Lung (tissue), 12 donors: ENCODE results near the gene GPR137. TPM values are rescaled to one million over a fixed set of nuclear protein-coding genes. Genes with fewer than 3 reads are reported as not detected.

ENCODE experiments used
- ATAC-seq: fragments of 200-7000 bp; cut with Tn5 transposase; one replicate; pipeline ENCODE4 v1.9.1; 2020; ENCODE audit warnings: moderate number of reproducible peaks; ENCODE audit not compliant: insufficient read depth, low FRiP score
- DNase-seq, 3 donors: peaks; one replicate each; pipeline ENCODE4 v3.0.0-alpha.2; 2013 to 2017
- H3K27ac ChIP-seq, 2 donors: one replicate each; pipeline ENCODE4 v1.5.1; 2013; ENCODE audit warnings: mild to moderate bottlenecking in 2 of 2, moderate library complexity in 2 of 2, control low read depth in 1 of 2, inconsistent platforms in 1 of 2, low read depth in 1 of 2, low read length in 1 of 2
- H3K27me3 ChIP-seq, 3 donors: one replicate each; pipeline ENCODE4 v1.5.1; 2013; ENCODE audit warnings: low read length in 2 of 3; ENCODE audit not compliant: control insufficient read depth in 3 of 3, insufficient read depth in 3 of 3
- H3K36me3 ChIP-seq, 4 donors: one replicate each; pipeline ENCODE4 v1.5.1; 2013; ENCODE audit warnings: low read length in 4 of 4, mild to moderate bottlenecking in 1 of 4, moderate library complexity in 1 of 4; ENCODE audit not compliant: control insufficient read depth in 4 of 4, insufficient read depth in 4 of 4
- H3K4me1 ChIP-seq, 5 donors: one replicate each; pipeline ENCODE4 v1.5.1; 2013; ENCODE audit warnings: low read length in 5 of 5, mild to moderate bottlenecking in 2 of 5, moderate library complexity in 1 of 5; ENCODE audit not compliant: control insufficient read depth in 5 of 5, insufficient read depth in 5 of 5
- H3K4me3 ChIP-seq: one replicate; pipeline ENCODE4 v1.5.1; 2013; ENCODE audit warnings: mild to moderate bottlenecking, control low read depth, moderate library complexity
- H3K9ac ChIP-seq, 2 donors: one replicate each; pipeline ENCODE4 v1.5.1; 2013; ENCODE audit warnings: low read length in 2 of 2, control low read depth in 1 of 2; ENCODE audit not compliant: insufficient read depth in 1 of 2
- H3K9me3 ChIP-seq, 4 donors: one replicate each; pipeline ENCODE4 v1.5.1; 2013; ENCODE audit warnings: low read length in 3 of 4, mild to moderate bottlenecking in 1 of 4, moderate library complexity in 1 of 4; ENCODE audit not compliant: control insufficient read depth in 4 of 4, insufficient read depth in 3 of 4
- WGBS, 2 donors: extraction: QIAGEN DNeasy Blood & Tissue Kit; methylation state at CpG; one replicate each; pipeline ENCODE4 v1.1.7; 2013; 5-methylcytosine and 5-hydroxymethylcytosine counted together
- polyA plus RNA-seq, 2 donors: library from polyadenylated mRNA; stranded (reverse); fragments of 200-250 nt; gene quantifications; one replicate each; pipeline ENCODE4 v1.2.1, GENCODE V29; 2013
- total RNA-seq, 2 donors: library from RNA; depleted of rRNA in 1 of 2; stranded (reverse); fragments of >200 nt in 1 of 2; gene quantifications; one replicate each; pipeline ENCODE4 v1.2.1, GENCODE V29; 2014 to 2021
- TF ChIP-seq, protein P1 (sequence below): IDR thresholded peaks from 2 replicates; pipeline ENCODE4 v1.5.1; 2012; ENCODE audit warnings: mild to moderate bottlenecking; ENCODE audit errors: control extremely low read depth, extremely low read depth
- donor health status: control.
- donor health status: control.
- donor health status: Bipolar disorder and iron deficiency.
- donor health status: healthy.
- donor health status: DM: yes; HTN: yes; CAD: no.

GPR137 gene
- total and polyA plus RNA-seq, 4 donors, result 14.5 to 59.1 (median 27.5) TPM

DNA sequence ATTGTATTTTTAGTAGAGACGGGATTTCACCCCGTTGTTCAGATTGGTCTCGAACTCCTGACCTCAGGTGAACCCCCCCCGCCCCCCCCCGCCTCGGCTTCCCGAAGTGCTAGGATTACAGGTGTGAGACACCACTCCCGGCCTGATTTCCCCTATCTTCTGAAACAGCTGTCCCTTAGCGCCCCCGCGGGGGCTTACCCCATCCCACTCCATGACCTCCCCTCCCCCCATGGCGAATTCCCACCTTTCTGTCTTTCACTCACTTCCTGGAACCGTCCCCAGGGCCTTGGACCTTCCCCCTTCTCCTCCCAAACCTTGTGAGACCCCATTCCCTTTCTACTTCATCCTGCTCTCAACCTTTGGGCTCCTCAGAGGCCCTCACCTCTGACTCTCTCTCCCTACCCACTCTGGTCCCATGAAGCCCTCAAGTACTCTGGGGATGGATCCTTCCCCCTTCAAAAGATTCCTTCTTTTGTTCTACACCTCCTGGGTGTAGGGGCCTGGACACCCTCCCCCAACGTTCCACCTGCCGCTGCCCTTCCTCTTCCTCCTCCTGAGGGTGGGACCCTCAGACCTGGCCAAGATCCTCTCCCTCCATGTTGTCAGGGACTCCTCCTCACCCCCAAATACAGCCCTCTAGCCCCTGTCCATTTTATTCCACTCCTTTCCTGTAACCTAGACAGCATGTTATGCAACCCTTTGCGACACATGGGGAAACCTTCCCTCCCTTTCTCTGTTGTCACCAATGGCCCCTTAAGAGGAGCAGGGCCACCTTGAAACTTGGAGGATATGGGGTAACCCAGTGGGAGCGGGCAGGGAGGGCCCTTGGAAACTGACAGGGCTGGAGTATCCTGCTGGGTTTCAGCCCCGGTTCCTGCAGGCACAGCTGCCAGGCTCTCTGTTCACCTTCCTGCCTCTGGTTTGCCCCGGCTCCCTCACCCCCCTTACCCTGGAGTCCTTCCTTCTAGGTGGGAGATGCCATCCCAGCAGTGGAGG lies 33.4 kb downstream of the GPR137 start:
- H3K9ac ChIP-seq, result peak overlapping the region in 1 of 2 donors; percentile 75
- DNase-seq (no peak), ATAC-seq (no peak)
- peak overlapping the region; percentile 93 to 97 for H3K27ac ChIP-seq
- H3K4me1 ChIP-seq, result peaks cover 0 to 16% (median 3%) of the 10 kb centered on the region in 5 donors
- no peaks in the 10 kb centered on the region for H3K27me3 ChIP-seq
- 11 to 18% methylated on average over 18 of the region's 19 CpGs for WGBS, 2 donors
- peak overlapping the region; percentile 73 for H3K4me3 ChIP-seq
- TF ChIP-seq, protein P1, sequence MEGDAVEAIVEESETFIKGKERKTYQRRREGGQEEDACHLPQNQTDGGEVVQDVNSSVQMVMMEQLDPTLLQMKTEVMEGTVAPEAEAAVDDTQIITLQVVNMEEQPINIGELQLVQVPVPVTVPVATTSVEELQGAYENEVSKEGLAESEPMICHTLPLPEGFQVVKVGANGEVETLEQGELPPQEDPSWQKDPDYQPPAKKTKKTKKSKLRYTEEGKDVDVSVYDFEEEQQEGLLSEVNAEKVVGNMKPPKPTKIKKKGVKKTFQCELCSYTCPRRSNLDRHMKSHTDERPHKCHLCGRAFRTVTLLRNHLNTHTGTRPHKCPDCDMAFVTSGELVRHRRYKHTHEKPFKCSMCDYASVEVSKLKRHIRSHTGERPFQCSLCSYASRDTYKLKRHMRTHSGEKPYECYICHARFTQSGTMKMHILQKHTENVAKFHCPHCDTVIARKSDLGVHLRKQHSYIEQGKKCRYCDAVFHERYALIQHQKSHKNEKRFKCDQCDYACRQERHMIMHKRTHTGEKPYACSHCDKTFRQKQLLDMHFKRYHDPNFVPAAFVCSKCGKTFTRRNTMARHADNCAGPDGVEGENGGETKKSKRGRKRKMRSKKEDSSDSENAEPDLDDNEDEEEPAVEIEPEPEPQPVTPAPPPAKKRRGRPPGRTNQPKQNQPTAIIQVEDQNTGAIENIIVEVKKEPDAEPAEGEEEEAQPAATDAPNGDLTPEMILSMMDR, result no peak
- H3K36me3 ChIP-seq, result peaks cover 0 to 37% (median 5%) of the 10 kb centered on the region in 4 donors
- H3K9me3 ChIP-seq, result no peaks in the 10 kb centered on the region

DNA sequence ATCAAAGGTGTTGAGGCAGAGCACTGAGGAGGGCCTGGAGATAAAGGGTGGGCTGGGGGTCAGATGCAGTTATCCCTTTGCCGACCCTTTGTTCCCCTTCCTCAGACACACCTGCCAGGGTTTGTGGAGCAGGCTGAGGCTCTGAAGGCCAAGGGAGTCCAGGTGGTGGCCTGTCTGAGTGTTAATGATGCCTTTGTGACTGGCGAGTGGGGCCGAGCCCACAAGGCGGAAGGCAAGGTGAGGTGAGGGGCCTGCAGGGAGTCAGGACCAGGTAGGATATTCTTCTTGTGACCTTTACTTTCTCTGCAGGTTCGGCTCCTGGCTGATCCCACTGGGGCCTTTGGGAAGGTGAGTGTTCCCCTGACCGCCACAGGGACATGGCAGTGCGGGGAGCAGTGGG lies 34.9 kb downstream of the GPR137 start:
- Histone ChIP-seq H3K4me3 (no peak overlapping the region), H3K27ac (peak overlapping the region in 1 of 2 donors; percentile 80), H3K9me3 (no peaks in the 10 kb centered on the region), H3K27me3 (no peaks in the 10 kb centered on the region), H3K9ac (no peak overlapping the region), H3K36me3 (peaks cover 0 to 23% (median under 1%) of the 10 kb centered on the region in 4 donors), H3K4me1 (peaks cover 0 to 16% (median 3%) of the 10 kb centered on the region in 5 donors)
- TF ChIP-seq, protein P1, result no peak
- 92 to 96% methylated on average over 7 of the region's 7 CpGs for WGBS, 2 donors
- ATAC-seq (no peak), DNase-seq (no peak)

DNA sequence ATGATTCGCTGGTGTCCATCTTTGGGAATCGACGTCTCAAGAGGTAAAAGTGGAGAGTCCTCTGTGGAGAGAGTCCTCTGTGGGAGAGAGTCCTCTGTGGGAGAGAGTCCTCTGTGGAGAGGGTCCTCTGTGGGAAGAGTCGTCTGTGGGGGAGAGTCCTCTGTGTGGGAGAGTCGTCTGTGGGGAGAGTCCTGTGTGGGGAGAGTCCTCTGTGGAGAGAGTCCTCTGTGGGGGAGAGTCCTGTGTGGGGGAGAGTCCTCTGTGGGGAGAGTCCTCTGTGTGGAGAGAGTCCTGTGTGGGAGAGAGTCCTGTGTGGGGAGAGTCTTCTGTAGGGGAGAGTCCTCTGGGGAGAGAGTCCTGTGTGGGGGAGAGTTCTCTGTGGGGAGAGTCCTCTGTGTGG lies 35.4 kb downstream of the GPR137 start:
- Histone ChIP-seq H3K27ac (peak overlapping the region in 1 of 2 donors; percentile 80), H3K36me3 (peaks cover 0 to 21% (median under 1%) of the 10 kb centered on the region in 4 donors), H3K27me3 (no peaks in the 10 kb centered on the region), H3K4me3 (no peak overlapping the region), H3K4me1 (peaks cover 0 to 16% (median 3%) of the 10 kb centered on the region in 5 donors), H3K9ac (no peak overlapping the region), H3K9me3 (no peaks in the 10 kb centered on the region)
- ATAC-seq (no peak), DNase-seq (no peak)
- TF ChIP-seq, protein P1, result no peak
- WGBS, 2 donors, result 71 to 92% methylated on average over 5 of the region's 5 CpGs
